IPS-18c (cell line): ENCODE results near the gene SNX30.

Experiments used
- H3K4me3 ChIP-seq: 2 replicates; pipeline ENCODE4 v1.7.0; 2013; ENCODE audit warnings: low read depth, mild to moderate bottlenecking, low read length, moderate library complexity; ENCODE audit not compliant: insufficient read depth
- H3K9me3 ChIP-seq: one replicate; pipeline ENCODE4 v1.6.1; 2013; ENCODE audit warnings: mild to moderate bottlenecking, low read length, moderate library complexity; ENCODE audit not compliant: control insufficient read depth, insufficient read depth

The SNX30 gene

GRCh38 chr9:112771359-112772214 lies 21.0 kb downstream of the SNX30 start:
- Histone ChIP-seq H3K9me3 (no peaks in the 10 kb centered on the region), H3K4me3 (no peak overlapping the region)

GRCh38 chr9:112772215-112772509 lies 21.6 kb downstream of the SNX30 start:
- Histone ChIP-seq H3K9me3 (no peaks in the 10 kb centered on the region), H3K4me3 (no peak overlapping the region)

- no peak overlapping the region for H3K4me3 ChIP-seq
- no peaks in the 10 kb centered on the region for H3K9me3 ChIP-seq
Observed at GRCh38 chr9:112772551-112772950, 22.0 kb downstream of the SNX30 start.

- H3K9me3 ChIP-seq = no peaks in the 10 kb centered on the region
- no peak overlapping the region for H3K4me3 ChIP-seq
Observed at GRCh38 chr9:112774006-112774996, 23.7 kb downstream of the SNX30 start.

- Histone ChIP-seq H3K4me3 (no peak overlapping the region), H3K9me3 (no peaks in the 10 kb centered on the region)
Observed at GRCh38 chr9:112777914-112778313, 27.4 kb downstream of the SNX30 start.

GRCh38 chr9:112780450-112781036 lies 30.0 kb downstream of the SNX30 start:
- Histone ChIP-seq H3K4me3 (no peak overlapping the region), H3K9me3 (no peaks in the 10 kb centered on the region)

- H3K4me3 ChIP-seq = no peak overlapping the region
Observed at GRCh38 chr9:112782218-112782617, 31.7 kb downstream of the SNX30 start.

GRCh38 chr9:112783551-112783954 lies 33.0 kb downstream of the SNX30 start:
- H3K9me3 ChIP-seq = no peaks in the 10 kb centered on the region
- no peak overlapping the region for H3K4me3 ChIP-seq

More at GRCh38 chr9:112782218-112782617, 31.7 kb downstream of the SNX30 start:
- no peaks in the 10 kb centered on the region for H3K9me3 ChIP-seq

GRCh38 chr9:112784020-112784785 lies 33.6 kb downstream of the SNX30 start:
- no peaks in the 10 kb centered on the region for H3K9me3 ChIP-seq
- peak overlapping the region; percentile 32; the same call in 1 of the 2 replicates for H3K4me3 ChIP-seq

- no peak overlapping the region for H3K4me3 ChIP-seq
- no peaks in the 10 kb centered on the region for H3K9me3 ChIP-seq
Observed at GRCh38 chr9:112785986-112786385, 35.4 kb downstream of the SNX30 start.

GRCh38 chr9:112786829-112787520 lies 36.4 kb downstream of the SNX30 start:
- H3K9me3 ChIP-seq = no peaks in the 10 kb centered on the region
- H3K4me3 ChIP-seq = no peak overlapping the region

- Histone ChIP-seq H3K9me3 (no peaks in the 10 kb centered on the region), H3K4me3 (no peak overlapping the region)
Observed at GRCh38 chr9:112787978-112788377, 37.4 kb downstream of the SNX30 start.

- H3K4me3 ChIP-seq = no peak overlapping the region
Observed at GRCh38 chr9:112789473-112789872, 38.9 kb downstream of the SNX30 start.

GRCh38 chr9:112789891-112790774 lies 39.6 kb downstream of the SNX30 start:
- Histone ChIP-seq H3K4me3 (no peak overlapping the region), H3K9me3 (no peaks in the 10 kb centered on the region)

More at GRCh38 chr9:112789473-112789872, 38.9 kb downstream of the SNX30 start:
- H3K9me3 ChIP-seq = no peaks in the 10 kb centered on the region

- Histone ChIP-seq H3K9me3 (no peaks in the 10 kb centered on the region), H3K4me3 (no peak overlapping the region)
Observed at GRCh38 chr9:112792670-112793069, 42.1 kb downstream of the SNX30 start.
